GM23338 (cell line): ENCODE measurements around the gene MOV10. TPM values are rescaled to one million over a fixed set of nuclear protein-coding genes. Genes with fewer than 3 reads are reported as not detected.

Experiments used
- ATAC-seq: fragments of 200-7000 bp; cut with Tn5 transposase; 3 replicates; pipeline ENCODE4 v1.9.1; 2020
- DNase-seq: peaks from one replicate; pipeline ENCODE4 v3.0.0-alpha.2; 2015; ENCODE audit warnings: low spot score
- H2AFZ ChIP-seq: fragments of 200-600 bp; sonication (generic); 2 replicates; pipeline ENCODE4 v1.8.0; 2016; ENCODE audit warnings: antibody characterized with exemption, mild to moderate bottlenecking, moderate library complexity
- H3F3A ChIP-seq: fragments of 200-600 bp; sonication (generic); replicated peaks from 2 replicates; pipeline ENCODE4 v1.8.0; 2017; ENCODE audit warnings: antibody characterized with exemption, mixed run types, low read depth
- H3K27ac ChIP-seq: fragments of 200-600 bp; sonication (generic); 2 replicates; pipeline ENCODE4 v1.6.1; 2016; ENCODE audit warnings: low read depth
- H3K27me3 ChIP-seq: fragments of 200-600 bp; sonication (generic); 2 replicates; pipeline ENCODE4 v1.8.0; 2016; ENCODE audit warnings: mild to moderate bottlenecking, mixed run types, moderate library complexity; ENCODE audit not compliant: insufficient read depth
- H3K36me3 ChIP-seq: fragments of 200-600 bp; sonication (generic); 2 replicates; pipeline ENCODE4 v1.8.0; 2016; ENCODE audit warnings: mild to moderate bottlenecking; ENCODE audit not compliant: insufficient read depth
- H3K4me1 ChIP-seq: fragments of 200-600 bp; sonication (generic); 2 replicates; pipeline ENCODE4 v1.8.0; 2016; ENCODE audit warnings: mild to moderate bottlenecking, moderate library complexity; ENCODE audit not compliant: insufficient read depth
- H3K4me2 ChIP-seq: fragments of 200-600 bp; sonication (generic); 2 replicates; pipeline ENCODE4 v1.7.1; 2017; ENCODE audit warnings: mixed run types
- H3K4me3 ChIP-seq: fragments of 200-600 bp; sonication (generic); 2 replicates; pipeline ENCODE4 v1.6.1; 2016; ENCODE audit warnings: mixed run types
- H3K79me2 ChIP-seq: fragments of 200-600 bp; sonication (generic); replicated peaks from 2 replicates; pipeline ENCODE4 v1.8.0; 2017; ENCODE audit warnings: mild to moderate bottlenecking; ENCODE audit not compliant: insufficient read depth
- H3K9me2 ChIP-seq: fragments of 200-600 bp; sonication (generic); 2 replicates; pipeline ENCODE4 v1.8.0; 2017; ENCODE audit not compliant: insufficient read depth
- H4K20me1 ChIP-seq: fragments of 200-600 bp; sonication (generic); replicated peaks from 2 replicates; pipeline ENCODE4 v1.8.0; 2017; ENCODE audit warnings: mild to moderate bottlenecking; ENCODE audit not compliant: insufficient read depth
- H3K27ac Mint-ChIP-seq: 2 replicates; pipeline ENCODE4 v1.8.0; 2020; ENCODE audit warnings: inconsistent platforms, mild to moderate bottlenecking, moderate library complexity, mixed read lengths
- H3K27me3 Mint-ChIP-seq: 3 replicates; pipeline ENCODE4 v1.8.0; 2022; ENCODE audit warnings: low read depth, mild to moderate bottlenecking, moderate library complexity, mixed read lengths, inconsistent platforms; ENCODE audit not compliant: insufficient read depth, poor library complexity
- H3K36me3 Mint-ChIP-seq: 3 replicates; pipeline ENCODE4 v1.8.0; 2021; ENCODE audit warnings: low read depth, mild to moderate bottlenecking, inconsistent platforms, moderate library complexity, mixed read lengths
- H3K4me1 Mint-ChIP-seq: 3 replicates; pipeline ENCODE4 v1.8.0; 2020; ENCODE audit warnings: mild to moderate bottlenecking, inconsistent platforms, mixed read lengths
- H3K4me3 Mint-ChIP-seq: 3 replicates; pipeline ENCODE4 v1.8.0; 2021; ENCODE audit warnings: moderate library complexity, mild to moderate bottlenecking, inconsistent platforms, mixed read lengths
- H3K9me3 Mint-ChIP-seq: 3 replicates; pipeline ENCODE4 v1.8.0; 2020; ENCODE audit warnings: moderate library complexity, mild to moderate bottlenecking, inconsistent platforms, mixed read lengths
- CREB1 ChIP-seq: fragments of 250-450 bp; sonication (Bioruptor Pico); IDR thresholded peaks from 2 replicates; pipeline ENCODE4 v1.5.0; 2020; ENCODE audit warnings: low read depth, mild to moderate bottlenecking, moderate library complexity
- EZH2 ChIP-seq: fragments of 200-600 bp; sonication (generic); IDR thresholded peaks from one replicate; pipeline ENCODE4 v1.8.0; 2017; ENCODE audit warnings: antibody characterized with exemption, mild to moderate bottlenecking, low read depth; ENCODE audit not compliant: unreplicated experiment
- EZH2phosphoT487 ChIP-seq: fragments of 200-600 bp; sonication (generic); IDR thresholded peaks from one replicate; pipeline ENCODE4 v1.8.1; 2018; ENCODE audit warnings: antibody characterized with exemption; ENCODE audit not compliant: unreplicated experiment
- JUNB ChIP-seq: IDR thresholded peaks from one replicate; pipeline ENCODE4 v1.6.1; 2016; ENCODE audit warnings: antibody characterized with exemption; ENCODE audit not compliant: unreplicated experiment
- NANOG ChIP-seq: IDR thresholded peaks from 2 replicates; pipeline ENCODE4 v1.6.1; 2016; ENCODE audit warnings: antibody characterized with exemption, borderline replicate concordance
- POLR2AphosphoS5 ChIP-seq: IDR thresholded peaks from 2 replicates; pipeline ENCODE4 v1.6.1; 2016; ENCODE audit warnings: antibody characterized with exemption, low read depth
- STAT1 ChIP-seq: IDR thresholded peaks from one replicate; pipeline ENCODE4 v1.6.1; 2016; ENCODE audit warnings: antibody characterized with exemption; ENCODE audit not compliant: unreplicated experiment
- ZNF114 ChIP-seq: fragments of 250-450 bp; sonication (Bioruptor Pico); IDR thresholded peaks from 2 replicates; pipeline ENCODE4 v1.5.0; 2020; ENCODE audit warnings: mild to moderate bottlenecking, moderate library complexity
- ZNF331 ChIP-seq: fragments of 250-450 bp; sonication (Bioruptor Pico); IDR thresholded peaks from 2 replicates; pipeline ENCODE4 v1.5.0; 2020; ENCODE audit warnings: low read depth, mild to moderate bottlenecking, moderate library complexity
- polyA plus RNA-seq: library from polyadenylated mRNA; unstranded; fragments of >200 nt; fragmentation: Nextera tagmentation; extraction: Ambion mirVana; gene quantifications from 2 replicates; pipeline ENCODE4 v1.2.1, GENCODE V29; 2016
- total RNA-seq: library from RNA; depleted of rRNA; stranded (reverse); fragments of >200 nt; shearing (Covaris generic); gene quantifications from 2 replicates; pipeline ENCODE4 v1.2.3, GENCODE V29; 2014
- TF ChIP-seq, protein P1 (sequence below): IDR thresholded peaks from one replicate; pipeline ENCODE4 v1.6.1; 2018; ENCODE audit warnings: antibody characterized with exemption; ENCODE audit not compliant: unreplicated experiment
- TF ChIP-seq, protein P2 (sequence below): IDR thresholded peaks from 2 replicates; pipeline ENCODE4 v1.6.1; 2016; ENCODE audit warnings: antibody characterized with exemption
- TF ChIP-seq, protein P3 (sequence below), 2 experiments: fragments of 200-600 bp in 1 of 2; sonication (generic) in 1 of 2; conservative IDR thresholded peaks; 2 replicates each; pipeline versions ENCODE4 v1.5.1 to v1.6.1; 2016 to 2017; ENCODE audit warnings: antibody characterized with exemption in 2 of 2, low read depth in 2 of 2, mild to moderate bottlenecking in 2 of 2, moderate library complexity in 1 of 2
- TF ChIP-seq, protein P4 (sequence below): fragments of 250-450 bp; sonication (Bioruptor Pico); IDR thresholded peaks from 2 replicates; pipeline ENCODE4 v1.5.0; 2020; ENCODE audit warnings: mild to moderate bottlenecking, moderate library complexity

The MOV10 gene
- total and polyA plus RNA-seq, 2 experiments from 2014 or later, result 53.6 to 77.6 TPM

DNA sequence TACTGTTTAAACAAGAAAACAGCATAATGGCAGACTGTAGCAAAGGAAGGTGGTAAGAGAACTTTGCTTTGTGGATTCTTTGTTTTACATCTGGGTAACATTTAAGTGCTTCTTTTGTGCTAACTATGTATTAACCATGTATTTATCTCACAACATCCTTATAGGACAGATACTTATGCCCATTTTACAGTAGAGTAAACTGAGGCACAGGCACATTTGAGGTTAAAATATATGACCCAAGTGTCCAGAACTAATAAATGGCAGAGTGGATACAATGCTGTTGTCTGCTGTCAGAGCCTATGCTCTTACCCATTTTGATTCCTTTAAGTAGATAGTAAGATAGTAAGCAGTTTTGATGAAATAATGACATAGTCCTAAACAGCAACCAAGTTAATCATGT lies 47.6 kb upstream of the MOV10 start:
- ATAC-seq (no peak), DNase-seq (no peak)
- Histone ChIP-seq H3K4me2 (no peak overlapping the region), H3K79me2 (peaks cover 100% of the 10 kb centered on the region), H3K27me3 (no peaks in the 10 kb centered on the region), H4K20me1 (peaks cover 70% of the 10 kb centered on the region), H3K36me3 (0 out of 2 replicates have a peak, but pooled peaks cover 3% of the 10 kb centered on the region), H3K4me1 (no peaks in the 10 kb centered on the region; the same call in 1 of the 2 replicates), H3F3A (no peaks in the 10 kb centered on the region), H3K9me2 (no peaks in the 10 kb centered on the region), H2AFZ (no peak overlapping the region), H3K27ac (no peak overlapping the region), H3K4me3 (no peak overlapping the region)
- Mint-ChIP-seq H3K4me1 (no peaks in the 10 kb centered on the region), H3K4me3 (no peak overlapping the region), H3K27ac (no peak overlapping the region), H3K36me3 (no peaks in the 10 kb centered on the region), H3K27me3 (peaks cover 3% of the 10 kb centered on the region), H3K9me3 (no peaks in the 10 kb centered on the region)
- TF ChIP-seq, protein P1, sequence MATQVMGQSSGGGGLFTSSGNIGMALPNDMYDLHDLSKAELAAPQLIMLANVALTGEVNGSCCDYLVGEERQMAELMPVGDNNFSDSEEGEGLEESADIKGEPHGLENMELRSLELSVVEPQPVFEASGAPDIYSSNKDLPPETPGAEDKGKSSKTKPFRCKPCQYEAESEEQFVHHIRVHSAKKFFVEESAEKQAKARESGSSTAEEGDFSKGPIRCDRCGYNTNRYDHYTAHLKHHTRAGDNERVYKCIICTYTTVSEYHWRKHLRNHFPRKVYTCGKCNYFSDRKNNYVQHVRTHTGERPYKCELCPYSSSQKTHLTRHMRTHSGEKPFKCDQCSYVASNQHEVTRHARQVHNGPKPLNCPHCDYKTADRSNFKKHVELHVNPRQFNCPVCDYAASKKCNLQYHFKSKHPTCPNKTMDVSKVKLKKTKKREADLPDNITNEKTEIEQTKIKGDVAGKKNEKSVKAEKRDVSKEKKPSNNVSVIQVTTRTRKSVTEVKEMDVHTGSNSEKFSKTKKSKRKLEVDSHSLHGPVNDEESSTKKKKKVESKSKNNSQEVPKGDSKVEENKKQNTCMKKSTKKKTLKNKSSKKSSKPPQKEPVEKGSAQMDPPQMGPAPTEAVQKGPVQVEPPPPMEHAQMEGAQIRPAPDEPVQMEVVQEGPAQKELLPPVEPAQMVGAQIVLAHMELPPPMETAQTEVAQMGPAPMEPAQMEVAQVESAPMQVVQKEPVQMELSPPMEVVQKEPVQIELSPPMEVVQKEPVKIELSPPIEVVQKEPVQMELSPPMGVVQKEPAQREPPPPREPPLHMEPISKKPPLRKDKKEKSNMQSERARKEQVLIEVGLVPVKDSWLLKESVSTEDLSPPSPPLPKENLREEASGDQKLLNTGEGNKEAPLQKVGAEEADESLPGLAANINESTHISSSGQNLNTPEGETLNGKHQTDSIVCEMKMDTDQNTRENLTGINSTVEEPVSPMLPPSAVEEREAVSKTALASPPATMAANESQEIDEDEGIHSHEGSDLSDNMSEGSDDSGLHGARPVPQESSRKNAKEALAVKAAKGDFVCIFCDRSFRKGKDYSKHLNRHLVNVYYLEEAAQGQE, result no peak
- TF ChIP-seq STAT1, result no peak
- TF ChIP-seq NANOG, result no peak
- no peak for TF ChIP-seq CREB1
- TF ChIP-seq, protein P2, sequence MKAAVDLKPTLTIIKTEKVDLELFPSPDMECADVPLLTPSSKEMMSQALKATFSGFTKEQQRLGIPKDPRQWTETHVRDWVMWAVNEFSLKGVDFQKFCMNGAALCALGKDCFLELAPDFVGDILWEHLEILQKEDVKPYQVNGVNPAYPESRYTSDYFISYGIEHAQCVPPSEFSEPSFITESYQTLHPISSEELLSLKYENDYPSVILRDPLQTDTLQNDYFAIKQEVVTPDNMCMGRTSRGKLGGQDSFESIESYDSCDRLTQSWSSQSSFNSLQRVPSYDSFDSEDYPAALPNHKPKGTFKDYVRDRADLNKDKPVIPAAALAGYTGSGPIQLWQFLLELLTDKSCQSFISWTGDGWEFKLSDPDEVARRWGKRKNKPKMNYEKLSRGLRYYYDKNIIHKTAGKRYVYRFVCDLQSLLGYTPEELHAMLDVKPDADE, result no peak
- no peak for TF ChIP-seq EZH2phosphoT487
- no peak for TF ChIP-seq POLR2AphosphoS5
- TF ChIP-seq ZNF331, result no peak
- TF ChIP-seq EZH2, result no peak
- TF ChIP-seq, protein P3, sequence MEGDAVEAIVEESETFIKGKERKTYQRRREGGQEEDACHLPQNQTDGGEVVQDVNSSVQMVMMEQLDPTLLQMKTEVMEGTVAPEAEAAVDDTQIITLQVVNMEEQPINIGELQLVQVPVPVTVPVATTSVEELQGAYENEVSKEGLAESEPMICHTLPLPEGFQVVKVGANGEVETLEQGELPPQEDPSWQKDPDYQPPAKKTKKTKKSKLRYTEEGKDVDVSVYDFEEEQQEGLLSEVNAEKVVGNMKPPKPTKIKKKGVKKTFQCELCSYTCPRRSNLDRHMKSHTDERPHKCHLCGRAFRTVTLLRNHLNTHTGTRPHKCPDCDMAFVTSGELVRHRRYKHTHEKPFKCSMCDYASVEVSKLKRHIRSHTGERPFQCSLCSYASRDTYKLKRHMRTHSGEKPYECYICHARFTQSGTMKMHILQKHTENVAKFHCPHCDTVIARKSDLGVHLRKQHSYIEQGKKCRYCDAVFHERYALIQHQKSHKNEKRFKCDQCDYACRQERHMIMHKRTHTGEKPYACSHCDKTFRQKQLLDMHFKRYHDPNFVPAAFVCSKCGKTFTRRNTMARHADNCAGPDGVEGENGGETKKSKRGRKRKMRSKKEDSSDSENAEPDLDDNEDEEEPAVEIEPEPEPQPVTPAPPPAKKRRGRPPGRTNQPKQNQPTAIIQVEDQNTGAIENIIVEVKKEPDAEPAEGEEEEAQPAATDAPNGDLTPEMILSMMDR (conservative IDR thresholded peaks at IDR 0.05; ENCODE audit: low read depth in 2 of 2), result no peak
- no peak for TF ChIP-seq JUNB
- TF ChIP-seq, protein P4, sequence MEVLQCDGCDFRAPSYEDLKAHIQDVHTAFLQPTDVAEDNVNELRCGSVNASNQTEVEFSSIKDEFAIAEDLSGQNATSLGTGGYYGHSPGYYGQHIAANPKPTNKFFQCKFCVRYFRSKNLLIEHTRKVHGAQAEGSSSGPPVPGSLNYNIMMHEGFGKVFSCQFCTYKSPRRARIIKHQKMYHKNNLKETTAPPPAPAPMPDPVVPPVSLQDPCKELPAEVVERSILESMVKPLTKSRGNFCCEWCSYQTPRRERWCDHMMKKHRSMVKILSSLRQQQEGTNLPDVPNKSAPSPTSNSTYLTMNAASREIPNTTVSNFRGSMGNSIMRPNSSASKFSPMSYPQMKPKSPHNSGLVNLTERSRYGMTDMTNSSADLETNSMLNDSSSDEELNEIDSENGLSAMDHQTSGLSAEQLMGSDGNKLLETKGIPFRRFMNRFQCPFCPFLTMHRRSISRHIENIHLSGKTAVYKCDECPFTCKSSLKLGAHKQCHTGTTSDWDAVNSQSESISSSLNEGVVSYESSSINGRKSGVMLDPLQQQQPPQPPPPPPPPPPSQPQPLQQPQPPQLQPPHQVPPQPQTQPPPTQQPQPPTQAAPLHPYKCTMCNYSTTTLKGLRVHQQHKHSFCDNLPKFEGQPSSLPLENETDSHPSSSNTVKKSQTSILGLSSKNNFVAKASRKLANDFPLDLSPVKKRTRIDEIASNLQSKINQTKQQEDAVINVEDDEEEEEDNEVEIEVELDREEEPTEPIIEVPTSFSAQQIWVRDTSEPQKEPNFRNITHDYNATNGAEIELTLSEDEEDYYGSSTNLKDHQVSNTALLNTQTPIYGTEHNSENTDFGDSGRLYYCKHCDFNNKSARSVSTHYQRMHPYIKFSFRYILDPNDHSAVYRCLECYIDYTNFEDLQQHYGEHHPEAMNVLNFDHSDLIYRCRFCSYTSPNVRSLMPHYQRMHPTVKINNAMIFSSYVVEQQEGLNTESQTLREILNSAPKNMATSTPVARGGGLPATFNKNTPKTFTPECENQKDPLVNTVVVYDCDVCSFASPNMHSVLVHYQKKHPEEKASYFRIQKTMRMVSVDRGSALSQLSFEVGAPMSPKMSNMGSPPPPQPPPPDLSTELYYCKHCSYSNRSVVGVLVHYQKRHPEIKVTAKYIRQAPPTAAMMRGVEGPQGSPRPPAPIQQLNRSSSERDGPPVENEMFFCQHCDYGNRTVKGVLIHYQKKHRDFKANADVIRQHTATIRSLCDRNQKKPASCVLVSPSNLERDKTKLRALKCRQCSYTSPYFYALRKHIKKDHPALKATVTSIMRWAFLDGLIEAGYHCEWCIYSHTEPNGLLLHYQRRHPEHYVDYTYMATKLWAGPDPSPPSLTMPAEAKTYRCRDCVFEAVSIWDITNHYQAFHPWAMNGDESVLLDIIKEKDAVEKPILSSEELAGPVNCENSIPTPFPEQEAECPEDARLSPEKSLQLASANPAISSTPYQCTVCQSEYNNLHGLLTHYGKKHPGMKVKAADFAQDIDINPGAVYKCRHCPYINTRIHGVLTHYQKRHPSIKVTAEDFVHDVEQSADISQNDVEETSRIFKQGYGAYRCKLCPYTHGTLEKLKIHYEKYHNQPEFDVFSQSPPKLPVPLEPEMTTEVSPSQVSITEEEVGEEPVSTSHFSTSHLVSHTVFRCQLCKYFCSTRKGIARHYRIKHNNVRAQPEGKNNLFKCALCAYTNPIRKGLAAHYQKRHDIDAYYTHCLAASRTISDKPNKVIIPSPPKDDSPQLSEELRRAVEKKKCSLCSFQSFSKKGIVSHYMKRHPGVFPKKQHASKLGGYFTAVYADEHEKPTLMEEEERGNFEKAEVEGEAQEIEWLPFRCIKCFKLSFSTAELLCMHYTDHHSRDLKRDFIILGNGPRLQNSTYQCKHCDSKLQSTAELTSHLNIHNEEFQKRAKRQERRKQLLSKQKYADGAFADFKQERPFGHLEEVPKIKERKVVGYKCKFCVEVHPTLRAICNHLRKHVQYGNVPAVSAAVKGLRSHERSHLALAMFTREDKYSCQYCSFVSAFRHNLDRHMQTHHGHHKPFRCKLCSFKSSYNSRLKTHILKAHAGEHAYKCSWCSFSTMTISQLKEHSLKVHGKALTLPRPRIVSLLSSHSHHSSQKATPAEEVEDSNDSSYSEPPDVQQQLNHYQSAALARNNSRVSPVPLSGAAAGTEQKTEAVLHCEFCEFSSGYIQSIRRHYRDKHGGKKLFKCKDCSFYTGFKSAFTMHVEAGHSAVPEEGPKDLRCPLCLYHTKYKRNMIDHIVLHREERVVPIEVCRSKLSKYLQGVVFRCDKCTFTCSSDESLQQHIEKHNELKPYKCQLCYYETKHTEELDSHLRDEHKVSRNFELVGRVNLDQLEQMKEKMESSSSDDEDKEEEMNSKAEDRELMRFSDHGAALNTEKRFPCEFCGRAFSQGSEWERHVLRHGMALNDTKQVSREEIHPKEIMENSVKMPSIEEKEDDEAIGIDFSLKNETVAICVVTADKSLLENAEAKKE (CRISPR knock-in tag), result no peak
- TF ChIP-seq ZNF114 (CRISPR knock-in tag), result no peak
